GM19452 (cell line): Measurements from ENCODE around the gene EXOC3.

ENCODE experiments used
- ATAC-seq: cut with Tn5 transposase; IDR thresholded peaks from one replicate; pipeline ENCODE4 v1.9.1; 2021; ENCODE audit not compliant: unreplicated experiment

The EXOC3 gene

GRCh38 chr5:438481-438981, 4.4 kb upstream of the EXOC3 start:
- ATAC-seq, result no peak

GRCh38 chr5:439181-439580, 3.8 kb upstream of the EXOC3 start:
- no peak for ATAC-seq

- no peak for ATAC-seq
Measured at GRCh38 chr5:439636-440035, 3.3 kb upstream of the EXOC3 start.

DNA sequence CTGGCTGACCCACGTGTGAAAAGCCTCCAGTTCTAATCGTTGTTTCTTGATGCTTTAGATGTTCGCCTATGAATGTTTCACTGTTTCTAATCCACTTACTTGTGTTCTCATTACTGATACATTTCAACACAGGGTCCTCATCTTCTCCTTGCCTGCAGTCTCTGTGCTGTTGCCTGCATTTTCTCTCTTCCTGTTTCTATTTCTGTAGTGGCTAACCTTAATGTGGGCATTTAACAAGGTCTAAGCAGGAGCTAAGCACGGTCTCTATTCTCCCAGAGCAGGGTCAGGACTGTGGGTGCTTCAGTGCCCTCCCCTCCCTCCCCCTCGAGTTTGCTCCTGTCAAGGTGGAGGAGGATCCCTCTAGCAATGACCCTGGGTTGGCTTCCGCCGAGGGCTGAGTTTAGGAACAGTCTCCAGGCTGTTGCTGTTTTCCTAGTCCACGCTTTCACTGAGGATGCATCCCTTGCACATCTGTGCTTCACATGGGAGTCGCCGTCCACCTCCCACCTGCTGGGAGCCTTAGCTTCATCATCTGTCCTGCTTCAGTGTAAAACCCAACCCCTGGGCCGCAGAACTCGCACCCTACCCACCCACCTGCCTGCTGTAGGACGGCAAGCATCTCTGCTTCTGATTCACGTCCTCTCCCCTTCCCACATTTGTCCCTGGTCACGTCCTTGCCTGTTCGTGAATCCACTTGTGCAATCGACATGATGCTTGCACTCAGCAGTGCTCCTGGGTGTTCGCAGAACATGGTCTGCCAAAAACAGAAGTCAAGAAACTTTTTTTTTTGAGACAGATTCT, 2.4 kb upstream of the EXOC3 start:
- ATAC-seq, result no peak

GRCh38 chr5:441996-442334, 1.0 kb upstream of the EXOC3 start:
- ATAC-seq, result no peak

GRCh38 chr5:443239-444151, 519 bp downstream of the EXOC3 start:
- peak; percentile 20 for ATAC-seq

DNA sequence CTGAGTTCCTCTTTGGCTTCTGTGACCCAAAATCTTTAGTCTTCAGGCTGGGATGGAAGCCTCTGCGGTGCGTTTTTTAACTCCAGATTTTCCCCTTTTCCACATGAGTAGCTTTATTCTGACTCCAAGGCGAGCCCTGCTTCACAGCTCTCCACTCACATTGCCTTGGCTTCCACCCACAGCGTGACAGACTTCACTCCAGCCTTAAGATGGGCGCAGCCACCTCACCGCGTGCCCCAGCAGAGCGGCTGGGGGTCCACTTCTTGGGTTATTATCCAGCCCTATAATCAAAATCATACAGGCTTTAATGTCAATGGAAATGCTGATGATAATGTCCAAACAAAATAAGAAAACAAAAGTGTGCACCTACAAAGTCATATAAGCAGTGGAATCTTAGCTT, 1.2 kb downstream of the EXOC3 start:
- ATAC-seq, result no peak

DNA sequence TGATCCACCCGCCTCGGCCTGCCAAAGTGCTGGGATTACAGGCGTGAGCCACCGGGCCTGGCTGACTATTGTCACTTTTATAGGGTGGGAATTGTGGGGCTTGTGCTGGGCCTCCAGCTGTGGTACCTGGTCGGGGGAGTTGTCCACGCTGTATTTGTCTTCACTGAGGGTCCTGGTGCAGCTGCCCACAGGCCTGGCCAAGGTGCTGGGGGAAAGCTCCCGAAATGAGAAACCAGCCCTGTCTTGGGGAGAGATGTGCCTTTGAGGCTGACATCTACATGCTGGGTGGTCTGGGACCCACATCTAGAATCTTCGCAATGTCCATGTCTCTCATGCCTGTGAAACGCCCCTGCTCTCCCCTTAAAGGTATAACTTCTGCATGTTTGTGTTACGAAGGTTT, 2.6 kb downstream of the EXOC3 start:
- ATAC-seq, result no peak

GRCh38 chr5:446066-446882, 3.3 kb downstream of the EXOC3 start:
- ATAC-seq, result no peak

DNA sequence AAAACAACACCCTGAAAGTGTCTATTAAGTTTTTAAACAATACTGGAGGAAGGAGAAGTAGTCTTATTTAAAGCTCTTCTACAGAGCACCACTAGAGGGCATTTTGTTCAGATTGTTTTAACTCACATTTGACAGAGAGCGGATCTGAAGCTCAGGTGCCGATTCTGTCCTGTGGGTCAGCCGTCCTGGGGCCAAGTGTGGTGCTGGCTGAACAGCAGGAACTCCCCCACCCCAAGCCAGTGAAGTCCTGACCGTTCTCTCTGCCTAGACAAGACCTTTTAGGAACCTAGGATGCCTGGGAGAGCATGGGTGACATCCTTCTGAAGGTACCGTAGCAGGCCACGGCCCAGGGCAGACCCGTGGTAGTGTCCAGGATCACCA, 3.9 kb downstream of the EXOC3 start:
- no peak for ATAC-seq

DNA sequence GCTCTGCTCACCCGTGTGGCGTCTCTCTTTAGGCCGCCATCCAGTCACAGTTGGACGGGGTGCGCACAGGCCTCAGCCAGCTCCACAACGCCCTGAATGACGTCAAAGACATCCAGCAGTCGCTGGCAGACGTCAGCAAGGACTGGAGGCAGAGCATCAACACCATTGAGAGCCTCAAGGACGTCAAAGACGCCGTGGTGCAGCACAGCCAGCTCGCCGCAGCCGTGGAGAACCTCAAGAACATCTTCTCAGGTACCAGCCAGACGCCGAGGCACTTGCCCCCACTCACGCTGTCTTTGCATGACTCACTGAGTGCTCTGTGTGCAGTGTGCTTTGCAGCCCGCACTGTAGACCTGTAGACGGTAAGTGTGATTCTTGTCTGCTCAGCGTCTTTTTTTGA, 4.5 kb downstream of the EXOC3 start:
- ATAC-seq, result no peak

GRCh38 chr5:448061-448765, 5.2 kb downstream of the EXOC3 start:
- ATAC-seq, result no peak

DNA sequence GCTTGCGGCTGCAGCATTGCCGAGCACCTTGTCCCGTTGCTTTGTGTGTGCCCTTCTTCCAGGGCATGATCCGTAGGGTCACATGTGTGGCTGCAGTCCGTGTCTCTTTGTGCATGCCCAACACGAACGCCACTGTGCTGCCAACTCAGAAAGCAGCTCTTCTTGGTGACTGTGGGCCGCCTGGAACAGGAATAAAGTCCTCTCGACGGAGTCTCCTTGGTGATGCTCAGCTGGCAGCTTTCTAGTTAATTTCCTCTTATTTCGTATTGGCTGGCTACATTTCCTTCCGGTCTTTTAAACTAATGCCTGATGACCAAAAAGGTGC, 5.8 kb downstream of the EXOC3 start:
- no peak for ATAC-seq

DNA sequence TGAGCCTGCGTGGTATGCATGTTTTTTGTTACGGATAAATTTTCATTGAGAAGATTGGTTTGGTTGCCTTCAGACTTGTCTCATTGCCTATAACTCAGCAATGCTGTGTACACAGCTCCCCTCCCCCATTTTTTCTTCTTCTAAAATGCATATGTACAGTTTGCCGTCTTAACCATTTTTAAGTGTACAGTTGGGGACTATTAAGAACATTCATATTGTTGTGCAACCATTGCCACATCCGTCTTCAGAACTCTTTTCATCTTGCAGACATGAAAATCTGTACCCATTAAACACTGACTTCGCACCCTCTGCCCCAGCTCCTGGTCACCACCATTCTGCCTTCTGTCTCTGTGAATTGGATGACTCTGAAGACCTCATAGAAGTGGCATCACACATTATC, 6.2 kb downstream of the EXOC3 start:
- ATAC-seq, result no peak

DNA sequence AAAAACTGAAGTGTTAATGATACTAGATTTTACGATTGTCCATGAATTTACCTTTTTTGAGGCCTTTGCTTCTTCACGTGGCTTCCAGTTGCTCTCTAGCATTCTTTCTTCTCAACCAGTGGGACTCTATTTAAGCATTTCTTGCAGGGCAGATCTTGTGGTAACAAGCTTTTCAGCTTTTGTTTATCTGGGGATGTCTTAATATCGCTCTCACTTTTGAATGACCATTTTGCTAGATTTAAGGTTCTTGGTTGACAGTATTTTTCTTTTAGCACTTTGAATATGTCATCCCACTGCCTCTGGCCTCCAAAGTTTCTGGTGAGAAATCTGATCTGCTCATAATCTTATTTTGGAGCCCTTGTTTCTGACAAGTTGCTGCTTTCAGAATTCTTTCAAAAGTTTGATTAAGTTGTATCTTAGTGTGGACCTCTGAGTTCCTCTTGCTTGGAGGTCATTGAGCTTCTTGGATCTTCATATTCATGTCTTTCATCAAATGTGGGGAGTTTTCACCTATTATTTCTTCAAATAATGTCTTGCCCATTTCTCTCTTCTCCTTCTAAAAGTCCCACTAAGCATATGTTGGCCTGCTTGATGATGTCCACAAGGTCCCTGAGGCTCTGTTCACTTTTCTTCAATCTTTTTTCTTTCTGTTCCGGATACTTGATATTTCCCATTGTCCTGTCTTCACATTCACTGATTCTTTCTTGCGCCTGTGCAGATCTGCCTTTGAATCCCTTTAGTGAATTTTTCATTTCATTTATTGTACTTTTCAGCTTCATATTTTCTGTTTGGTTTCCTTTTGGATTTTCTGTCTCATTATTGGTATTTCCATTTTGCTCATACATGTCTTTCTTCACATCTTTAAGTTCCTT, 8.8 kb downstream of the EXOC3 start:
- no peak for ATAC-seq

GRCh38 chr5:452978-453710, 10.2 kb downstream of the EXOC3 start:
- no peak for ATAC-seq

- no peak for ATAC-seq
Measured at GRCh38 chr5:453725-454481, 10.9 kb downstream of the EXOC3 start.

DNA sequence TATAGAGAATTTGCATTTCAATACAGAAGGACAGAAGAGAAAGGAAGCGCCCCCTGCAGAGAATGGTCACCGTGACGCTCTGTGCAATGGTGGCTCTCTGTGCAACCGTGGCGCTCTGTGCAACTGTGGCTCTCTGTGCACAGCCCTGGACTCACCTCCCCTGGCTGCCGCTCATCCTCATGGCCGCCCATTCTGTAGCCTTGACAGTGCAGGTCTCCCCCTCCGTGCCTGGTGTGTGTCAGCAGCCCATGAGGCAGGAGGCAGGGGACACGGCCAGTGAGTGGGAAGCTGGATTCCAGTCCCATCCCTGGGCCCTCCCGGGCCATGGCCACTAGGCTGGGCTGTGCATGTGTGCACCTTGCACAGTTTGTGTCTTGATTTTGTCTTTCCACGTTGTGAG, 12.0 kb downstream of the EXOC3 start:
- no peak for ATAC-seq

DNA sequence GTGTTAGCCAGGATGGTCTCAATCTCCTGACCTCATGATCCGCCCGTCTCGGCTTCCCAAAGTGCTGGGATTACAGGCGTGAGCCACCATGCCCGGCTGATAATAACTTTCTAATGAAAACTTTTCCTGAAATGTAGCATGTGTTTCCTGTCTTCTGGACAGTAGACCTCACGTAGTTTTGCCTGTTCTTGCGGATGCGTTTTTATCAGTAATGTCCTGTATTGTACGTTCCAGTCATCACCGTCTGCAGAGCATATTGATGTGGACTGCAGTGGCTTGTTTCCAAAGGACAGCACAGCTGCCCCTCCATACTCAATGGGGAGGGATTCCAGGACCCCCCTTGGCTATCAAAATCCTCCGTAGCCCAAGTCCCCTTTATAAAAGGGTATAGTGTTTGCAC, 12.8 kb downstream of the EXOC3 start:
- ATAC-seq, result no peak
